ENCODE measurements around the gene EPHA5.

EPHA5 gene

DNA sequence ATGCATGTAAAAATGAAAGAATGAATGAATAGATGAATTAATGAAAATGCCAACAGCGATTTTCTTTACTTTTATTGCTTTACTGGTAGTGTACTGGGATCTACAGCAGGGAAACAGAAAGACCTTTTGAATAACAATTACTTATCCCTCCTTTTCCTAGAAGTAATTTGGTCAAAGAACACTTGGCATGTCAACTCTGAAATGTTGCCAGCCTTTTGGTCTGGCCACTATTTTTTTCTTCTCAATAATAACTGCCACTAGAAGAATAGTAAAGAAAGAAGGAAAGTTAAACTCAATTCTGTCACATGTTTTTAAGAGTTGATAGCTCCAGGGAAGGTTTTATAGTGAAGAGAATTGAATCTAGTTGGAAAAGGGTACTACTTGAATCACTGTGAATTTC, 52.9 kb downstream of the EPHA5 start:
- no peaks in the 10 kb centered on the region for H3K9me3 ChIP-seq
- DNase-seq: no peak
- H3K4me3 ChIP-seq (ENCODE audit: low read depth, low read length): no peak overlapping the region
- TF ChIP-seq, protein P1, sequence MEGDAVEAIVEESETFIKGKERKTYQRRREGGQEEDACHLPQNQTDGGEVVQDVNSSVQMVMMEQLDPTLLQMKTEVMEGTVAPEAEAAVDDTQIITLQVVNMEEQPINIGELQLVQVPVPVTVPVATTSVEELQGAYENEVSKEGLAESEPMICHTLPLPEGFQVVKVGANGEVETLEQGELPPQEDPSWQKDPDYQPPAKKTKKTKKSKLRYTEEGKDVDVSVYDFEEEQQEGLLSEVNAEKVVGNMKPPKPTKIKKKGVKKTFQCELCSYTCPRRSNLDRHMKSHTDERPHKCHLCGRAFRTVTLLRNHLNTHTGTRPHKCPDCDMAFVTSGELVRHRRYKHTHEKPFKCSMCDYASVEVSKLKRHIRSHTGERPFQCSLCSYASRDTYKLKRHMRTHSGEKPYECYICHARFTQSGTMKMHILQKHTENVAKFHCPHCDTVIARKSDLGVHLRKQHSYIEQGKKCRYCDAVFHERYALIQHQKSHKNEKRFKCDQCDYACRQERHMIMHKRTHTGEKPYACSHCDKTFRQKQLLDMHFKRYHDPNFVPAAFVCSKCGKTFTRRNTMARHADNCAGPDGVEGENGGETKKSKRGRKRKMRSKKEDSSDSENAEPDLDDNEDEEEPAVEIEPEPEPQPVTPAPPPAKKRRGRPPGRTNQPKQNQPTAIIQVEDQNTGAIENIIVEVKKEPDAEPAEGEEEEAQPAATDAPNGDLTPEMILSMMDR (IDR thresholded peaks at IDR 0.05; ENCODE audit: low read depth, low read length): no peak
- no peaks in the 10 kb centered on the region for H3K4me1 ChIP-seq
- no peaks in the 10 kb centered on the region for H3K27me3 ChIP-seq
- no peaks in the 10 kb centered on the region for H3K36me3 ChIP-seq

DNA sequence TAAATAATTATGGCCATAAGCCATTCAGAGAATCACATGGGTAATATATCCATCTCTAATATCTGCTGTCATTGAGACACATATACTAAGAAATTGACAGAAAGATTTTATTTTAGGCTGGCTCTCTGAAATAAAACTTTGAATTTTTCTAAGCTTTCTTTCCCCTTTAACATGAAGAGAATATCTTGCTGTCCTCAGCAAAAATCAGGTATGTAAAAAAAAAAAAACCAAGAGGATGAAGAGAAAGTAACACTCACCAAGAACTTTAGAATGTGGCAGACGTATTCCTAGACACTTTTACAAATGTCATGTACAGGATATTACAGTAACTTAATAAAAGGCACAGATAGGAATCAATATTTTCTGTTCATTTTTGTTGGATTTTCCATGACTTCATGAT, 65.8 kb downstream of the EPHA5 start:
- Histone ChIP-seq H3K36me3 (no peaks in the 10 kb centered on the region), H3K27me3 (no peaks in the 10 kb centered on the region), H3K9me3 (no peaks in the 10 kb centered on the region), H3K4me3 (ENCODE audit: low read depth, low read length) (peak overlapping the region; percentile 21; the same call in 1 of the 2 replicates), H3K4me1 (no peaks in the 10 kb centered on the region)
- TF ChIP-seq, protein P1 (IDR thresholded peaks at IDR 0.05; ENCODE audit: low read depth, low read length): no peak
- DNase-seq: no peak

DNA sequence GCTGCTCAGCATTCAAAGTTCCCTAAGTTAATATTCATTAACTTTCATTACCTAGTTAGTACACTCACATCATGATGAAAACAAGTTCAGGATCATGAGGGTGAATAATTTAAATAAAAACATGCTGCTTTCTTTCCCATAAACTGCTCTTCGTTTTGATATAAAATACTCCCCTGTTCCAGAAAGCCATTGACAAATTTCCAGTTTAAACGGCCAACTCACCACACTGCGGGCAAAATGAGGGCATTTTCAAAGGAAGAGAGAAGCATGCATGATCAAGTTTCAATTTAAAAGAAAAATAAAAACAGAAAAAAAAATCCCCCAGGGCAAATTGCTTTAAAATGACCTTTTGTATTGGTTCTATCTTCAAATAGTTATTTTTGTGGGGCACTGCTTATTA, 69.6 kb downstream of the EPHA5 start:
- Histone ChIP-seq H3K9me3 (no peaks in the 10 kb centered on the region), H3K4me1 (no peaks in the 10 kb centered on the region), H3K36me3 (no peaks in the 10 kb centered on the region), H3K27me3 (no peaks in the 10 kb centered on the region), H3K4me3 (ENCODE audit: low read depth, low read length) (no peak overlapping the region)
- no peak for DNase-seq
- TF ChIP-seq, protein P1 (IDR thresholded peaks at IDR 0.05; ENCODE audit: low read depth, low read length): no peak

DNA sequence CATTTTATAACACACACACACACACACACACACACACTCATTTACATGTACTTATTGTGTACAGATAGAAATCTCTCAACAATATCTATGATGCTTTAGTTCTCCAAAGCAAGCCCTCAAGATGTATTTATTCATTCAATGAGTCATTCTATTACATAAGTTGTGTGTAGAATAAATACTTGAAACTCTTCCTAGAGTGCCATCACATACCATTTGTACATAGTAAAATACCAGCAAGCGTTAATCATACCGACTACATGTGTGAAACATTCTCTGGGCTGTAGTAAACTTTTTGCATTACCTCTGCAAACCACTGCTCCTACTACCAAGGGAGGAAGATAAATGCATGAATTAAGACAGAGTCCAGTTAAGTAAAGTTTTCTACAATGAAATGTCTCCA, 70.9 kb downstream of the EPHA5 start:
- no peaks in the 10 kb centered on the region for H3K9me3 ChIP-seq
- H3K27me3 ChIP-seq: no peaks in the 10 kb centered on the region
- H3K36me3 ChIP-seq: no peaks in the 10 kb centered on the region
- no peak overlapping the region for H3K4me3 ChIP-seq (ENCODE audit: low read depth, low read length)
- DNase-seq: no peak
- no peaks in the 10 kb centered on the region for H3K4me1 ChIP-seq
- TF ChIP-seq, protein P1 (IDR thresholded peaks at IDR 0.05; ENCODE audit: low read depth, low read length): no peak

DNA sequence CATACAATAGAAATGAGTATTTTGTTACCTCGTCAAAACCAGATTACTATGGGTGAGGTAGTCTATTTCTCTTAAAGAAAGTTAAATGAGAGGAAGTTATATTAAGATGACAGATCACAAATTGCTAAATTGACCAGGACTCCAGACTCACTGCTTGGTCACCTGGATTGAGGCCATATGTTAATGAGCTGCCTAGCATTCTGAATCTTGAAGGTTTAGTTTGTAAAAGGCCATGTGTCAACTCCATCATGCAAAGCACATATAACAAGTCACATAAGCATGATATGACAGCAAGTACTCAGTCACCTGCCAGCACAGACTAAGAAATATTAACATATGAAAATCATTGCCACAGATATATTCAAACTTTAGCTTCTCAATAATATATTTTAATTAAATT, 72.6 kb downstream of the EPHA5 start:
- Histone ChIP-seq H3K9me3 (no peaks in the 10 kb centered on the region), H3K36me3 (no peaks in the 10 kb centered on the region)

DNA sequence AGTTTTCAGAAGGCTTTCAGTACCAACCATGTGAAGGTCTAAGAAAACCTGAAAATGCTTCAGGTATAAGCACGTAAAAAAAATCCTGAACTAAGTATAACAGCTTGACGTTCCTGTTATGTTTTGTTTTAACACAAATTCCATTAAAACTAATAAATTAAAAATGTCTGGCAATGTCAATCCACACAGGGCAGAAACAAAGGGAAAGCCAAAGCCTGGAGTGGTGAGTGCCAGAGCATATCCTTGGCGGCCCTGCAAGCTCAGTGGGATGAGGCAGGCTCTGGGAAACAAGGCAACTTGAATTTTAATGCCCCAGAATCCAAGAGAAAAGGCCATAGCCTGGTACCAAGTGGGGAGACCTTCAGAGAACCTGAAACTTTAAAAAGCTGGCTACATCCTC, 78.2 kb downstream of the EPHA5 start:
- TF ChIP-seq, protein P1 (IDR thresholded peaks at IDR 0.05; ENCODE audit: low read depth, low read length): no peak
- H3K9me3 ChIP-seq: no peaks in the 10 kb centered on the region
- no peak for DNase-seq

More for the DNA sequence above, 72.6 kb downstream of the EPHA5 start:
- Histone ChIP-seq H3K4me1 (no peaks in the 10 kb centered on the region), H3K4me3 (ENCODE audit: low read depth, low read length) (no peak overlapping the region), H3K27me3 (no peaks in the 10 kb centered on the region)
- no peak for DNase-seq
- TF ChIP-seq, protein P1 (IDR thresholded peaks at IDR 0.05; ENCODE audit: low read depth, low read length): no peak

More for the DNA sequence above, 78.2 kb downstream of the EPHA5 start:
- Histone ChIP-seq H3K36me3 (no peaks in the 10 kb centered on the region), H3K4me1 (no peaks in the 10 kb centered on the region), H3K27me3 (no peaks in the 10 kb centered on the region), H3K4me3 (ENCODE audit: low read depth, low read length) (no peak overlapping the region)

Data from BE2C (cell line).